GM13976 (cell line): ENCODE data around the gene C16orf92.
A peak's percentile ranks its signal among the peaks of the same experiment; 100 is the strongest.

ENCODE experiments used
- DNase-seq: peaks from one replicate; pipeline ENCODE4 v3.0.0; 2012; ENCODE audit warnings: low spot score
- in situ Hi-C: fragments of 300-500 bp; cut with MboI; formaldehyde crosslinking; loops from one replicate; pipeline ENCODE4 v1.12.0; 2022; ENCODE audit warnings: low sequenced_read_pairs, mixed read lengths, inconsistent platforms; ENCODE audit not compliant: unreplicated experiment
- TF ChIP-seq, protein P1 (sequence below): IDR thresholded peaks from 2 replicates; pipeline ENCODE4 v1.5.1; 2012; ENCODE audit warnings: borderline replicate concordance, mild to moderate bottlenecking; ENCODE audit not compliant: insufficient read depth; ENCODE audit errors: extremely low read depth, missing control alignments, control extremely low read depth

Gene C16orf92

DNA sequence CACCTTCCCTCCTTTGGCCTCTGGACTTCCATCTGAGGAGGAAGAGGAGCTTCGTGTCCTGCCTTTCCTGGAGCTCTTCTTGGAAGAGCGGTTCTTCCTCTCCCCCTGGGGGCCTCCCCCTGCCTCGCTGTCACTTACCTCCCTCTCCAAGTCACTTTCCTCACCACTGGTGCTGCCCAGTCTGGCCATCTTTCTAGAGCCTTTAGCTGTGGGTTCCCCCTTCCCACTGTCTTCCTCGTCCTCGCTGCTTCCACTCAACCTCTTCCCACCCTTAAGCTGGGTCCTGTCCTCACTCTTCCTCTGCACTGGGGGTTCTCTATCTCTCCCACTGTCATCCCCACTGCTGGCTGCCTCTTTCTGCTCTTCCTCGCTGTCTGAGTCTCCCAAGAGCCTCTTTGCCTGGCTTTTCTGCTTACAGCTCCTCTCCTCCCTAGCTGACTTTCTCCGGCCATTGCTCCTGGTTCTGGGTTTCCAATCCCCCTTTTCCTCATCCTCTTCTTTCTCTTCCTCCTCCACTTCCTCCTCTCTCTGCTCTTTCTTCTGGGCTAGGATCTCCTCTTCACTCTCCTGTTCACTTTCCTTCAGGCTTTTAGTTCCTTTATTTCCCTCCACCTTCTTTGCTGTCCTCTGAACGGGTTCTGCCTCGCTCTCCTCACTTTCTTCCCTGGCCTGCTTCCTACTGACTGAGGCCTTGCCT is 28.9 kb upstream of the C16orf92 start:
- no peak for DNase-seq
- in situ Hi-C loops, result no loop called here

DNA sequence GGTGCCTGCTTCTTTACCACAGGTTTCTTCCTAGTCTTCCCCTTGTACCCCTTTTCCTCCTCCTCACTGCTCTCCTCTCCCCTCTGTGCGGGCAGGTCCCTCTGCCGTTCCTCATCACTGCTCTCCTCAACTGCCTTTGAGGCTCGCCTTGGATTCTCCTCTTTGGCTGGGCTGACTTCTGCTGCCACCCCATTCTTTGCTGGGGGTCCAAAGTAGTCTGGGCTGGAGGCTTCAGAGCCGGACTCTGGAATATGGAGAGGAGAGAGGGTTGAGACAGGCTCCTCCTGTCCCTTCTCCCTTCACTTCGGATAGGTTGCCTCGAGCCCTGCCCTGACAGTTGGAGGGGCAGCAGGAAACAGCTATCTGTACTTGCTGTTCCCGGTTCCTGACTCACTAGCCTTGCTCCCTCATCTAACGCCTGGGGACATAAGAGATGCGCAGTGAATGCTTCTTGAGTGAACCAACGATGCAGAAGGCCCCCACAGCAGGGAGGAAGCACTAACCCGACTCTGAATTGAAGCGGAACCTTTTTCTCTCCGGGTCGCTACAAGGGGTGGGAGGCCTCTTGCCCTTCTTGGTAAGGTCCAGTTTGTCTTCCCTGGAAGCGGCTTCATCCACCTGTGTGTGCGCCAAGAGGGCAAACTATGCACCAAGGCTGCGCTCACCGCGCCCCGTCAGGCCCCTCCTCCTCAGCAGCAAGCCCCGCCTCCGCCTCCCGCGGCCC is 28.2 kb upstream of the C16orf92 start:
- TF ChIP-seq, protein P1, sequence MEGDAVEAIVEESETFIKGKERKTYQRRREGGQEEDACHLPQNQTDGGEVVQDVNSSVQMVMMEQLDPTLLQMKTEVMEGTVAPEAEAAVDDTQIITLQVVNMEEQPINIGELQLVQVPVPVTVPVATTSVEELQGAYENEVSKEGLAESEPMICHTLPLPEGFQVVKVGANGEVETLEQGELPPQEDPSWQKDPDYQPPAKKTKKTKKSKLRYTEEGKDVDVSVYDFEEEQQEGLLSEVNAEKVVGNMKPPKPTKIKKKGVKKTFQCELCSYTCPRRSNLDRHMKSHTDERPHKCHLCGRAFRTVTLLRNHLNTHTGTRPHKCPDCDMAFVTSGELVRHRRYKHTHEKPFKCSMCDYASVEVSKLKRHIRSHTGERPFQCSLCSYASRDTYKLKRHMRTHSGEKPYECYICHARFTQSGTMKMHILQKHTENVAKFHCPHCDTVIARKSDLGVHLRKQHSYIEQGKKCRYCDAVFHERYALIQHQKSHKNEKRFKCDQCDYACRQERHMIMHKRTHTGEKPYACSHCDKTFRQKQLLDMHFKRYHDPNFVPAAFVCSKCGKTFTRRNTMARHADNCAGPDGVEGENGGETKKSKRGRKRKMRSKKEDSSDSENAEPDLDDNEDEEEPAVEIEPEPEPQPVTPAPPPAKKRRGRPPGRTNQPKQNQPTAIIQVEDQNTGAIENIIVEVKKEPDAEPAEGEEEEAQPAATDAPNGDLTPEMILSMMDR, result no peak
- DNase-seq, result peak; percentile 84
- in situ Hi-C loops, result no loop called here

More for the DNA sequence above, 28.9 kb upstream of the C16orf92 start:
- TF ChIP-seq, protein P1, result no peak

DNA sequence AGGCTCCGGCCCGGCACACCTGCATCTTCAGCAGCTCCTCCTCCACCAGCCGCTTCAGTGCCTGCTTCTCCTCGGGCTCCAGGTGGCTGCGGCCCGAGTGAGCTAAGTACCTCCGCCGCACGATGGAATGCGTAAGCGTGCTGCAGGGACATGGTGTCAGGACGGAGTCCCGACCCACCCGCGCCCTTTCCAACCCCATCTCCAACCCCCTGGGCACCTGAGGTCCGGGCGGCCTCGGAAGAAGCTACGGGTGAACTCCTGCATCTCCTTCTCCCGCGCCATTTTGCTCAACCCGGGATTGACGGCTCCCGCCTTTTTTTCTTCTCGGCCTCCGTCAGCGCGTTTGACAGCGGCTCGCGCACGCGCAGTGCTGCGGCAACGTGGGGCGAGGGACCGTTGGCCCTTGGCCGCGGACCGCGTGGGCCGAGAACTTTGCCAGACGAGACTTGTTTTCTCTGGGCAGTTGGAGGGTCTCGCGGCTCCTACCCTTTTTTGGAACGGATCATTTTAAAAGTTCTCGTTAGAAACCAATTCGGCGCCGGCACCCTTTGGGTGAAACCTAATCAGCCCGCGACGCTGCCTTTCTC is 27.6 kb upstream of the C16orf92 start, which contains the start of gene HIRIP3:
Gene HIRIP3, minus strand, starts transcription at position 294 of the 587 bp plus-strand sequence. Its CDS starts 12 bp downstream, at position 282.
- TF ChIP-seq, protein P1, result no peak
- in situ Hi-C loops, result no loop called here
- peak; percentile 93 for DNase-seq

DNA sequence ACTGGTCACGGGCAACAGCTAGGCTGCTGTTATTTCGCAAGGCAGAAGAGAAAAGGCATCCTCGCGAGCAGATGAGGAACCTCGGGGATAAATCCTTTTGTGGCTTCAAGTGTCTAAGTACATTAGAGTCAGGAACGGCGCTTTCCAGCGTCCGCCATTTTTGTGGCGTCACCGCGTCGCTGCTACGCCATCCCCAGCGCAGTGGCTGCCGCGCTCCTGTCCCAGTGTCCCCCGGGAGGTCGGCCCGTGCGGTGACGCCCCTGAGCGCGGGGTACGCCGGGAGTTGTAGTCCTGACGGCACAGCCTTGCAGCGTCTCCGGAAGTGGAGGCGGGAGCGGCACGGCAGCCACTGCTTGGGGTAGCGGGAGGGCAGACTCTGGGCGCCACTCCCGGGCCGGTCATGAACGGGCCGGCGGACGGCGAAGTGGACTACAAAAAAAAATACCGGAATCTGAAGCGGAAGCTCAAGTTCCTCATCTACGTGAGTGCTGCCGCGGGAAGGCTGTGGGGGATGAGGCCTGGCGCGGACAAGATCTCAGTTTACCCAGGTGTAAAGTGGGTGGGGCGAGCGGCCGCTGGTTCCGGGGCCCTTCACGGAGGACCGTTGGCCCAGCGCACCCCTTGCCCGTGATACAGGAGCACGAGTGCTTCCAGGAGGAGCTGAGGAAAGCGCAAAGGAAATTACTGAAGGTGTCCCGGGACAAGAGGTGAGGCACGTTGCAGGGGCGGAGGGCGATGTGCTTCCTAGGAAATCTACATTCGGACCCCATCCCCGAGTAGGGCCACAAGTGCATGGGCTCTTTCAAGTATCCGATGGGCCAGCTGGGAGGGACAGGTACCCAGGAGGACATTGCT is 26.9 kb upstream of the C16orf92 start, which contains the start of gene INO80E:
Gene INO80E, plus strand, starts transcription at position 331 of the 855 bp plus-strand sequence. Its CDS starts 70 bp downstream, at position 401.
- TF ChIP-seq, protein P1, result no peak
- in situ Hi-C loops, result no loop called here
- peak; percentile 100 for DNase-seq

DNA sequence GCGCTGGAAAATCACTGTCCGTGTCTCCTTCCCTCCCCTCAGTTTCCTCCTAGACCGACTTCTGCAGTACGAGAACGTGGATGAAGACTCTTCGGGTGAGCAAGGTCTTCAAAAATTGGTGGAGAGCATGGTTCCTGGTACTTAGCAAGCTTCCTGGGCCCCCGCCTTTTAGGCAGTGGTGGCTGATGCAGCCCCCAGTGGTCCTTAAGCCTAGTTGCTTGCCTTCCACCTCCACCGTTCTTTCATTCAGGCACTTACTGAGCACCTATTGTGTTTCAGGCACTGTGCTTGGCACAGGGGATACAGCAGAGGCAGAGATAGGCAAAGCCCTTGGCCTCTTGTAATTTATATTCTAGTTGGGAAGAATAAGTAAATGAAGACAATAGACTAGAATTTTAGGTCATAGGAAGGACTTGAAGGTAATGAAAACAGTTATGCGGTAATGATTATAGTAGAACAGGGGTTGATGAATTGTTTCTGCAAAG is 26.2 kb upstream of the C16orf92 start:
- in situ Hi-C loops, result no loop called here
- no peak for DNase-seq

More for the DNA sequence above, 26.2 kb upstream of the C16orf92 start:
- TF ChIP-seq, protein P1, result no peak
